OCI-LY3 (cell line): ENCODE data around the gene GNG12.

Experiments
- H2AFZ ChIP-seq: fragments of 200-600, 300-600 bp; shearing (Covaris generic); 2 replicates; pipeline ENCODE4 v1.6.0; 2014; ENCODE audit warnings: antibody characterized with exemption, low read depth, low read length
- H3K27ac ChIP-seq: fragments of 200-600, 300-600 bp; sonication (generic); 2 replicates; pipeline ENCODE4 v1.5.1; 2014; ENCODE audit warnings: mild to moderate bottlenecking, low read length, moderate library complexity, mixed read lengths
- H3K27me3 ChIP-seq: fragments of 200-600, 300-600 bp; sonication (generic); 2 replicates; pipeline ENCODE4 v1.6.1; 2014; ENCODE audit warnings: low read depth, low read length, mixed read lengths
- H3K36me3 ChIP-seq: fragments of 200-600, 300-600 bp; sonication (generic); replicated peaks from 2 replicates; pipeline ENCODE3; 2014; ENCODE audit warnings: low read depth, low read length, mixed read lengths
- H3K4me1 ChIP-seq: fragments of 300-600, 200-600 bp; sonication (generic); 2 replicates; pipeline ENCODE4 v1.6.1; 2014; ENCODE audit warnings: low read length, mixed read lengths
- H3K4me2 ChIP-seq: fragments of 200-600, 300-600 bp; sonication (generic); 2 replicates; pipeline ENCODE4 v1.6.1; 2014; ENCODE audit warnings: low read length, mixed read lengths
- H3K4me3 ChIP-seq: fragments of 300-600, 200-600 bp; sonication (generic); 2 replicates; pipeline ENCODE4 v1.5.1; 2014; ENCODE audit warnings: antibody characterized with exemption, mild to moderate bottlenecking, low read length, moderate library complexity
- H3K79me2 ChIP-seq: fragments of 300-600, 200-600 bp; shearing (Covaris generic); 2 replicates; pipeline ENCODE4 v1.6.1; 2014; ENCODE audit warnings: mild to moderate bottlenecking, low read length, mixed read lengths
- H3K9ac ChIP-seq: fragments of 300-600, 200-600 bp; shearing (Covaris generic); 2 replicates; pipeline ENCODE4 v1.6.0; 2014; ENCODE audit warnings: mild to moderate bottlenecking, low read length, moderate library complexity
- H3K9me3 ChIP-seq: fragments of 200-600, 300-600 bp; shearing (Covaris generic); 2 replicates; pipeline ENCODE4 v1.6.1; 2014; ENCODE audit warnings: low read length, mixed read lengths; ENCODE audit not compliant: insufficient read depth
- H4K20me1 ChIP-seq: fragments of 200-600, 300-600 bp; sonication (generic); 2 replicates; pipeline ENCODE4 v1.6.1; 2016; ENCODE audit warnings: low read length, mixed read lengths; ENCODE audit not compliant: insufficient read depth
- EZH2phosphoT487 ChIP-seq: fragments of 200-600 bp; shearing (Covaris generic); IDR thresholded peaks from 2 replicates; pipeline ENCODE4 v1.6.1; 2018; ENCODE audit warnings: antibody characterized with exemption, mixed run types, low read depth
- TF ChIP-seq, protein P1 (sequence below): fragments of 200-600, 300-600 bp; sonication (generic); IDR thresholded peaks from 2 replicates; pipeline ENCODE4 v1.5.1; 2014; ENCODE audit warnings: antibody characterized with exemption, low read length, low read depth

GNG12 gene

DNA sequence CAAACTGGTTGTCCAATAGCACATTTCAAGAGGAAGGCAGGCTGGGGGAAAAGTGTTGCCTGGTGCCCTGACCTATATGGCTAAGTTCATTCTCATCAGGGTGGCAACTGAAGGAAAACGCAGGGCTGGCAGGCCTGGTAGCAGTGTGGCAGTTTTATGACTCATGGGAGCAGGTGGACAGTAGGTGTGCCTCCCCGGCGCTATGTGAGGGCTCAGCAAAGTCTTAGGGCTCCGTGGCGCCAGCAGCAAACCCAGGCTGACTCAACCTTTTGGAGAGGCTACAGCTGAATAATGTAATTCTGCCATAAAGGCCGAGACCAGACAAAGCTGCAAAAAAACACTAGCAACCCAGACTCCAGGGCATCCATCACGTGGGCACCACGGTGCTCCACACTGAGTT, 124.7 kb downstream of the GNG12 start:
- Histone ChIP-seq H3K4me3 (no peak overlapping the region), H3K79me2 (no peaks in the 10 kb centered on the region), H3K9me3 (no peaks in the 10 kb centered on the region), H3K4me1 (no peaks in the 10 kb centered on the region), H4K20me1 (no peaks in the 10 kb centered on the region), H3K9ac (no peak overlapping the region), H3K27me3 (no peaks in the 10 kb centered on the region), H3K4me2 (no peak overlapping the region), H3K27ac (no peak overlapping the region), H3K36me3 (no peaks in the 10 kb centered on the region), H2AFZ (no peak overlapping the region)
- TF ChIP-seq, protein P1, sequence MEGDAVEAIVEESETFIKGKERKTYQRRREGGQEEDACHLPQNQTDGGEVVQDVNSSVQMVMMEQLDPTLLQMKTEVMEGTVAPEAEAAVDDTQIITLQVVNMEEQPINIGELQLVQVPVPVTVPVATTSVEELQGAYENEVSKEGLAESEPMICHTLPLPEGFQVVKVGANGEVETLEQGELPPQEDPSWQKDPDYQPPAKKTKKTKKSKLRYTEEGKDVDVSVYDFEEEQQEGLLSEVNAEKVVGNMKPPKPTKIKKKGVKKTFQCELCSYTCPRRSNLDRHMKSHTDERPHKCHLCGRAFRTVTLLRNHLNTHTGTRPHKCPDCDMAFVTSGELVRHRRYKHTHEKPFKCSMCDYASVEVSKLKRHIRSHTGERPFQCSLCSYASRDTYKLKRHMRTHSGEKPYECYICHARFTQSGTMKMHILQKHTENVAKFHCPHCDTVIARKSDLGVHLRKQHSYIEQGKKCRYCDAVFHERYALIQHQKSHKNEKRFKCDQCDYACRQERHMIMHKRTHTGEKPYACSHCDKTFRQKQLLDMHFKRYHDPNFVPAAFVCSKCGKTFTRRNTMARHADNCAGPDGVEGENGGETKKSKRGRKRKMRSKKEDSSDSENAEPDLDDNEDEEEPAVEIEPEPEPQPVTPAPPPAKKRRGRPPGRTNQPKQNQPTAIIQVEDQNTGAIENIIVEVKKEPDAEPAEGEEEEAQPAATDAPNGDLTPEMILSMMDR = no peak

DNA sequence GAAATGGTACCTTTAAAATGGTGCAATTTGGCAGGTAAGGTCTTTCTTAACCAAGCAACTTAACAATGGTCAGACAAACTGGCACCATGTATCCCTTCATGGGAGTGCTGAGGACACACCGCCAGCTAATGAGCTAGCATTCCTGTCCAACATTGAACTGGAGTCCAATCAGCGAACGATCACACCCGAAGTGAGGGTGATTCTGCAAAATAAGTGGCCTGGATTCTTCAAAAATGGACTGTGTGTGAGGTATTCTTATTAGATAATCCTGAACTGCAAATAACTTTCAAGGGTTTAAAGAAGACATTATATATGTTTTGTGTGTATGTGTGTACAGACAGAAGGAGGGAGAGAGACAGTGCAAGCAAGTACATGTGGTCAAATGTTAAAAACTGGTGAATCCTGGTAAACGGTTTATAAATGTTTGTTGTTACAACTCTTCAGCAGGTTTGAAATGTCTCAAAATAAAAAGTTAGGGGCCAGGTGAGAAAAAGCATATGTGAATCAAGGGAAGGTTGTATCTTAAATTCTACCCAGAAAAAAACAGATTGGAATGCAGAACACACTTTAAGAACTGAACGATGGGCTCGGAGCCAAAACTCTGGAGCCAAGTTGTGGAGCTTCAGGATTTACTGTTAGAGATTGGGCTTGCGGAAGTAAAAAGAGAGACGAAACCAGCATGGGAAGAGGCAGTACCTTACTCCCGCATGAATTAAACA, 127.4 kb downstream of the GNG12 start:
- no peak overlapping the region for H3K4me3 ChIP-seq
- H3K27ac ChIP-seq = no peak overlapping the region
- no peak overlapping the region for H3K9ac ChIP-seq
- no peaks in the 10 kb centered on the region for H3K9me3 ChIP-seq
- no peaks in the 10 kb centered on the region for H3K27me3 ChIP-seq
- TF ChIP-seq, protein P1 = no peak
- no peak for TF ChIP-seq EZH2phosphoT487
- no peak overlapping the region for H2AFZ ChIP-seq
- no peaks in the 10 kb centered on the region for H3K36me3 ChIP-seq
- H4K20me1 ChIP-seq = no peaks in the 10 kb centered on the region
- no peaks in the 10 kb centered on the region for H3K79me2 ChIP-seq
- no peak overlapping the region for H3K4me2 ChIP-seq
- H3K4me1 ChIP-seq = no peaks in the 10 kb centered on the region

DNA sequence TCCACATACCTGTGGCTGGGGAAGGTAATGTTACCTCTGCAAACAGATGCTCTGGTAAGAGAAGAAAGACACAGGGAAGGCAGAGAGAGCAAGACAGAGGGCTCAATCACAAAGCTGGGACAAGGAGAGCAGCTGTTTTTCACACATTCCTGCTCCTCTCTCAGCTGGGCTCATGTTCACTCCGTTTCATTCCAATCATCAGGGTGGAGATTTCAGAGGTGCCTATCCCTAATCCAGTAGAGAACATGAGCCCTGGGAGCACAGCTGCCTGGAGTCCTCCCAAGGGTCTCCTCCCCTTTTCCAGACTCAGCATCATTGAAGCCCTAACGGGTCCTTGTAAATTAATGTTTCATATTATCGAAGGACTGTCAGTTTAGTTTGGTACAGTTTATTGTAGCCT, 128.9 kb downstream of the GNG12 start:
- Histone ChIP-seq H3K36me3 (no peaks in the 10 kb centered on the region), H3K9ac (no peak overlapping the region), H3K27me3 (no peaks in the 10 kb centered on the region), H2AFZ (no peak overlapping the region), H3K9me3 (no peaks in the 10 kb centered on the region), H3K27ac (no peak overlapping the region), H3K79me2 (no peaks in the 10 kb centered on the region), H4K20me1 (no peaks in the 10 kb centered on the region), H3K4me3 (no peak overlapping the region), H3K4me2 (no peak overlapping the region), H3K4me1 (no peaks in the 10 kb centered on the region)
- no peak for TF ChIP-seq EZH2phosphoT487

DNA sequence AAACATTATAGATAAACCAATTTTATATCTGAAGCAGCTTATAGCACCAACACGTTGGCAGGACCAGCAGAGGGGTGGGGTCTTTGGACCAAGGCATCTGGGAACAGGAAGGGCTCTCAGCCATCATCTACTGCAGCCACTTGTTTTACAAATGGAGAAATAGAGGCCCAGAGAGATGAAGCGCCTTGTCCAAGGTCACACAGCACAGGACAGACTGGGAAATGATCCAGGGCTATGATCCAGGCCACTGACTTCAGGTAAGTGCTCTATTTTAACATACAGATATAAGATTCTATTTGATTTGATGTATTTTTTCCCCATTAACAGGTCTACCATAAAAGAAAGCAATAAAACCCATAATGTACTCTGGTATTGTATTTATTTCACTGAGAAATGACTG, 131.4 kb downstream of the GNG12 start:
- Histone ChIP-seq H4K20me1 (no peaks in the 10 kb centered on the region), H3K4me1 (no peaks in the 10 kb centered on the region), H3K4me2 (no peak overlapping the region), H3K36me3 (no peaks in the 10 kb centered on the region), H3K4me3 (no peak overlapping the region), H2AFZ (no peak overlapping the region), H3K27me3 (no peaks in the 10 kb centered on the region), H3K9ac (no peak overlapping the region), H3K79me2 (no peaks in the 10 kb centered on the region), H3K9me3 (no peaks in the 10 kb centered on the region), H3K27ac (no peak overlapping the region)
- TF ChIP-seq, protein P1 = no peak
- no peak for TF ChIP-seq EZH2phosphoT487
